Left forelimb (tissue), 1 donor: ENCODE results near the gene IL23R.
"Not testable (repeated sequence)": the region's sequence is repeated elsewhere in the genome, so short reads cannot be mapped to it uniquely, and the experiment has no call there.

Experiments used
- DNase-seq: peaks from one replicate; pipeline ENCODE4 v3.0.0-alpha.2; 2018; ENCODE audit warnings: low spot score

Gene IL23R

GRCh38 chr1:67192902-67193301 is 26.6 kb downstream of the IL23R start:
- DNase-seq = no peak

- DNase-seq = no peak
Observed at GRCh38 chr1:67193704-67194103, 27.4 kb downstream of the IL23R start.

DNA sequence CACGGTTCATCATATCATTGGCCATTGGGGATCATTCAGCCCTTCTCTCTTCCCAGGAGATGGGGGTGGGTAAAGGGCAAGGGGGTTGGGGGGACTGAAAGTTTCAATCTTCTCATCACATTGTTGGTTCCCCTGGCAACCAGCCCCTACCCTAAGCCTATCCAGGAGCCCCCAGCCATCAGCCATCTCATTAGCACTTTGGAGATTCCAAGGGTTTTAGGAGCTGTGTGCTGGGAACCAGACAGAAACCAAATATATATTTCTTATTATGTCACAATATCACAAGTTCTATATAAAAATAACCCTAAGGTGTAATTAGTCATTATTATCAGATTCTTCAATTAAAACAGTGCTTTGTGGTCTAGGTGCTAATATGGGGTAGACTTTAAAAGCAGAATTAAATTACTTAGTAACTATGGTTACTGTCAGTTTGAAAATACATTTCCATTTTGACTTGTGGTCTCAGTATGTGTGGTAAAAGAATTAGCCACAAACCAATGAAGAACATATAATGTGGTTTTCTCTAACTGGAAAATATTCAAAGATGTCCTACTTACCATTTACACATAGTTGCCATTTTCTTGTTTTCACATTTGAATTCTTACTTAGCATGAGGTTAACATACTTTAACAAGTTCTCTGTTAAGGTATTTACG is 28.1 kb downstream of the IL23R start:
- no peak for DNase-seq

DNA sequence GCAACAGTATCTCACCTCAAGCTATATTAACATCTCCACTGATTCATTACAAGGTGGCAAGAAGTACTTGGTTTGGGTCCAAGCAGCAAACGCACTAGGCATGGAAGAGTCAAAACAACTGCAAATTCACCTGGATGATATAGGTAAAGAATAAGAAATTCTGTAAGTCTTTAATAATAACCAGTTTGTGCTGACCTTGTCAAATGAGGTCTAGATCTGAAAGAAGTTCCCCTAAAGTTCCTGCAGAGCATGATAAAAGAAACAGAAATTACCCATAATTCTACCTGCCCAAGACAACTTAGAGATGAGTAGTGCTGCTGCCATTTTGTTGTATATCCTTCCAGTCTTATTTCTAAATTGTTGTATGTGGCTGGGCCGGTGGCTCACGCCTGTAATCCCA is 34.5 kb downstream of the IL23R start:
- no peak for DNase-seq

DNA sequence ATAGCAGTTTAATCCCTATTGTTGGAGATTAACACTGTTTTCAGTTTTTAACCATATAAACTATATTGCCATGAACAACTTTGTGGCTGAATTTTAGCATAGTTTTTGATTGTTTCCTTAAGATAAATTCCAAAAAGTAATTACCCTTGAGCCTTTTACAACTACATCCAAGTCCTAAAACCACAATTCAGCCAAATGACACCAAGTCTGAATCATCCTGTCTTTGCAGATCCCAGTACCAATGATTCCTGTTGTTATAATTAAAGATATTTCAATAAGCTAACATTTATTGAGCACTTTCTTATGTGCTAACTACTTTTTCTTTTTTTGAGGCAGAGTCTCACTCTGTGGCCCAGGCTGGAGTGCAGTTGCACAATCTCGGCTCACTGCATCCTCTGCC is 35.6 kb downstream of the IL23R start:
- no peak for DNase-seq

DNA sequence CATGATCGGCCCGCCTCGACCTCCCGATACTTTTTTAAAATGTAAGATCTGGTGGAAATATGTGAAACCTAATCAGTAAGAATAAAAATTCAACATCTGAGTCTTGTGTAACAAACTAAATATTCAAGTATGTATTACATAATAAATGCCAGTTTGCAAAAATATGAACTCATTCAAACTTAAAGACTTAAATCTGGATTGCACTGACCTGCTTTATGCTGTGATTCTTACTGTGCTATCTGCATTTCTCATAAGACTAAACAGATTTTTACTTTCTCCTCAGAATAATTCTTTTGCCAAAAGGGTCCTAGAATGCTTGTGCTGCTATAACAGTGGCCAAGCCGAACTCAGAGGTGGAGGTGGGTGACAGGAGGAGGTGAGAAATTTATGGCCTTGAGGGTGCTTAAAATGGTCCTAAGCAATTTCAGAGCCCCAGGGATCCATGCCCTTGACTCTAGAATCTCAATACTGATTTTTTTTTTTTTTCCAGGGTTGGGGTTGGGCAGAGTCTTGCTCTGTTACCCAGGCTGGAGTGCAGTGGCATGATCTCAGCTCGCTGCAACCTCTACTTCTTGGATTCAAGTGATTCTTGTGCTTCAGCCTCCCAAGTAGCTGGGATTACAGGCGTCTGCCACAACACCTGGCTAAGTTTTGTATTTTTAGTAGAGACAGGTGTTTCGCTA is 38.2 kb downstream of the IL23R start:
- DNase-seq = no peak

DNA sequence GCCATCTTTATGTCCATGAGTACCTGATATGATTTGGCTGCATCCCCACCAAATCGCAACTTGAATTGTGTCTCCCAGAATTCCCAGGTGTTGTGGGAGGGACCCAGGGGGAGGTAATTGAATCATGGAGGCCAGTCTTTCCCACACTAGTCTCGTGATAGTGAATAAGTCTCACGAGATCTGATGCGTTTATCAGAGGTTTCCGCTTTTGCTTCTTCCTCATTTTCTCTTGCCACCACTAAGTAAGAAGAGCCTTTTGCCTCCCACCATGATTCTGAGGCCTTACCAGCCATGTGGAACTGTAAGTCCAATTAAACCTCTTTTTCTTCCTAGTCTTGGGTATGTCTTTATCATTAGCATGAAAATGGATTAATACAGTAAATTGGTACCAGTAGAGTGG is 41.1 kb downstream of the IL23R start:
- DNase-seq = not testable (repeated sequence)

DNA sequence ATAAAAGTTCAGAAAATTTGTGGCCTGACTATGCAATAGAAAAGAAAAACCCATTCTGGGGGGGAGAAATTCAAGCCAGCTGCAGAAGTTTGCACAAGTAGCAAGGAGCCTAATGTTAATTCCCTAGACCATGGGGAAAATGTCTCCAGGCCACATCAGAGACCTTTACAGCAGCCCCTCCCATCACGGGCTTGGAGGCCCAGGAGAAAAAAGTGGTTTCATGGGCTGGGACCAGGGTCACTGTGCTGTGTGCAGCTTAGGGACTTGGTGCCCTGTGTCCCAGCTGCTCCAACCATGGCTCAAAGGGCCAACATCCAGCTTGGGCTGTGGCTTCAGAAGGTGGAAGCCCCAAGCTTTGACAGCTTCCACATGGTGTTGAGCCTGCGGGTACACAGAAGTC is 42.0 kb downstream of the IL23R start:
- no peak for DNase-seq

- no peak for DNase-seq
Observed at GRCh38 chr1:67209521-67209920, 43.3 kb downstream of the IL23R start.

GRCh38 chr1:67211589-67212563 is 45.6 kb downstream of the IL23R start:
- no peak for DNase-seq

- DNase-seq = no peak
Observed at GRCh38 chr1:67213164-67213563, 46.9 kb downstream of the IL23R start.

- DNase-seq = no peak
Observed at GRCh38 chr1:67213948-67214347, 47.7 kb downstream of the IL23R start.

DNA sequence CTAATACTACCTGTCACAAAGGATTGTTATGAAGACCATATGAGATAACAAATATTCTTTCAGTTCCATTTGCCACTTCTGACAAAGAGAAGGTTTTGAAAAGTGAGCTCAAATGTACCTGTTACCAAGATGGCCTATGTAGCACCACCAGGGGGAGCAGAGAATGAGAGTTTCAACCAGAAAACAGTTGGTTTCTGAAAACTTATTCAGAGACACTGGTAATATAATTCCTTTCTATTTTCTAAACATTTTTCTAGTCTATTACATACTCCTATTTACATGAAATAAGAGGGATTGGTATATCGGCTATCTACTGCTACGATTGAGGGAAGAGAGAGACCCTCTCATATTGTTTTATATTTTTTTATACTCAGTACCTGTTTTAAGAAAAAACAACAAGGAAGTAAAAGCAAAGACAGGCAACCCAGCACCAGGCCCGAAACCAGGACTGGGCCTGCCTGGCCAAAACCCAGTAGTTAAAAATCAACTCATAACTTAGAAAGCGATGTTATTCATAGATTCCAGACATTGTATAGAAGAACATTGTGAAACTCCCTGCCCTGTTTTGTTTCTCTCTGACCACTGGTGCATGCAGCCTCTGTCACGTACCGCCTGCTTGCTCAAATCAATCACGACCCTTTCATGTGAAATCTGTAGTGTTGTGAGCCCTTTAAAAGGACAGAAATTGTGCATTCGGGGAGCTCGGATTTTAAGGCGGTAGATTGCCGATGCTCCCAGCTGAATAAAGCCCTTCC is 48.3 kb downstream of the IL23R start:
- DNase-seq = no peak

GRCh38 chr1:67216401-67216800 is 50.1 kb downstream of the IL23R start:
- no peak for DNase-seq

DNA sequence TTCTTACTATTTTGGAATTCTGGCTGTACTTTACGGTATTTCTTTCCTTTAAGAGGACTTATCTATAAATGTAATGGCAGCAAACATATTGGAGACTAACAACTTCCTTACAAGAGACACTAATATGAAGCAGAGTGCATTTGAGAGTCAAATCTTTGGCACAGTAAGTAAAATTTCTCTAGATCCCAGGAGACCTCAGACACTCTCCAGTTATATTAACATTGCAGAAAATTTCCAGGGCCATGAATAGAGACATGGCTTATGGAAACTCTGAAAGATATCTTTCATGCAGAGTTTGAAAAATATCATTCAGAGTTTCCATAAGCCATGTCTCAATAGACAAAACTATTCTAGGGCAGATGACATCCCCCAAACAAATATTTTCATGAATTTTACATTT is 51.2 kb downstream of the IL23R start:
- DNase-seq = no peak

DNA sequence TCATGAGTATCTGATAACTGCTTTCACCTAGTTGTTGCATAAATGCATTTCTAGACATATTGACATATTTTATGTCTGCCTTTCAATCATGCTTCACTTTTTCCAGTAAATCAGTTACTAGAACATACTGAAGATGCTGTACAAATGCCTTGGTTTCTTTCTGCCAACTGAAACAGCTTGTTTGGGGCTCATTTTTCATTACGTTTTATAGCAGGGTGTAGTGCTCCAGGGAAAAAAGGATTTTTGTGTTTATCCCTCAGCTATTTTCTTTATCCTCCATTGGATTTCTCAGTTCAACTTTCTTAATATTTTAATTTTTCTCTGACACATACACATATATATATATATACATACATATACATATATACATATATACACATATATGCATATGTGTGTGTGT is 51.7 kb downstream of the IL23R start:
- DNase-seq = no peak

- DNase-seq = no peak
Observed at GRCh38 chr1:67224856-67225255, 58.6 kb downstream of the IL23R start.

DNA sequence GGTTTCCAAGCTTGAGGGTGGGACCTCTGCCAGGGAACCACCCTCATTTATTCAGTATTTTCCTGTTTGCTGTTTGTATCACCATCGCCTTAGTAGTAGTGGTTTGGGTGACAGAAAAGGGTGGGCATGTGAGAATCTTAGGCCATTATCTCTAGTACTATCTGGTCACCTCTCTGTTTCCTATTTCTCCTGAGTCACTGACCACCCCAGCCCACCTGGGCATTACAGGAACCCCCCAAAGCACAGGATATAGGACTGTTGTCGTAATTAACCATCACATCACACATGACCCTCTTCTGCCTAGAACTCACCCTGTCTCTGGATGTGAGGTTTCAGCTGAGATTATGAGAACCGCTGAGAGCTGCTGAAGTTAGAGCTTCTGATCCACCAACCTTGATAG is 60.4 kb downstream of the IL23R start:
- DNase-seq = no peak

- no peak for DNase-seq
Observed at GRCh38 chr1:67227196-67227595, 60.9 kb downstream of the IL23R start.

DNA sequence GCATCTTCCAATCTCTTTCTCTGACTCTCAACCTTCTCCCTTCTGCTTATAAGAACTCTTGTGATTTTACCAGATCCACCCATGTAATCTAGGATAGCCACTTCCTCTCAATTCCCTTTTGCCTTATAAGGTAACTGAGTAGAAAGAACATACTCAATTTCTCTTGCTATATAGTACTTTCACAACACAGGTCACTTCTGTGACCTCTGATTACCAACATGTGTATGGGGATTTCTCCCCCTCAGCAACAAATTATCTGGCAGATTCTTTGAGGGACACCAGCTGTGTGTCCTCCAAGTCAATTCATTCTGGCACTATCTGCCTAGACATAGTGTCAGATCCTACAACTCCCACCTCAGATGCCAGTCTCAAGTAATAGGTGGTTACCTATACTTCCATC is 62.5 kb downstream of the IL23R start:
- no peak for DNase-seq

GRCh38 chr1:67230539-67230938 is 64.3 kb downstream of the IL23R start:
- no peak for DNase-seq

GRCh38 chr1:67236277-67236676 is 70.0 kb downstream of the IL23R start:
- DNase-seq = no peak
